Kidney (tissue), 14 donors: ENCODE results near the gene DNAJC15. TPM values are rescaled to one million over a fixed set of nuclear protein-coding genes. Genes with fewer than 3 reads are reported as not detected.

Experiments
- DNase-seq, 5 donors: peaks; one replicate each; pipeline ENCODE4 v3.0.0-alpha.2; 2013 to 2020
- FAIRE-seq: peaks from 2 replicates; lab custom pipeline; 2012; peaks lifted over from hg19 to GRCh38; lab: Jason Lieb, UNC
- H3K27ac ChIP-seq, 2 donors: one replicate each; pipeline ENCODE4 v1.7.0; 2013; ENCODE audit warnings: low read depth in 2 of 2, low read length in 2 of 2, inconsistent platforms in 1 of 2
- H3K27me3 ChIP-seq: one replicate; pipeline ENCODE4 v1.7.1; 2013; ENCODE audit warnings: low read length, inconsistent platforms; ENCODE audit not compliant: control insufficient read depth, insufficient read depth
- H3K36me3 ChIP-seq, 3 donors: one replicate each; pipeline versions ENCODE4 v1.7.0 to v1.7.1; 2013; ENCODE audit warnings: low read length in 3 of 3, control low read depth in 1 of 3, inconsistent platforms in 1 of 3; ENCODE audit not compliant: insufficient read depth in 3 of 3, control insufficient read depth in 2 of 3
- H3K4me1 ChIP-seq, 3 donors: one replicate each; pipeline versions ENCODE4 v1.7.0 to v1.7.1; 2013; ENCODE audit warnings: low read length in 3 of 3, inconsistent platforms in 1 of 3, low read depth in 1 of 3; ENCODE audit not compliant: control insufficient read depth in 2 of 3, insufficient read depth in 2 of 3
- H3K4me3 ChIP-seq, 3 donors: one replicate each; pipeline versions ENCODE4 v1.7.0 to v1.8.1; 2013; ENCODE audit warnings: low read length in 3 of 3, control low read depth in 1 of 3, inconsistent platforms in 1 of 3
- H3K9ac ChIP-seq, 3 donors: one replicate each; pipeline versions ENCODE4 v1.7.0 to v1.7.1; 2013; ENCODE audit warnings: low read length in 3 of 3, control low read depth in 1 of 3, inconsistent platforms in 1 of 3
- H3K9me3 ChIP-seq, 3 donors: one replicate each; pipeline versions ENCODE4 v1.7.0 to v1.7.1; 2013; ENCODE audit warnings: low read length in 3 of 3, control low read depth in 1 of 3, inconsistent platforms in 1 of 3; ENCODE audit not compliant: control insufficient read depth in 2 of 3, insufficient read depth in 1 of 3
- CTCF ChIP-seq: IDR thresholded peaks from 3 replicates; pipeline ENCODE4 v1.5.1; 2012; ENCODE audit warnings: mild to moderate bottlenecking, moderate library complexity, borderline replicate concordance; ENCODE audit not compliant: insufficient read depth; ENCODE audit errors: extremely low read depth
- intact Hi-C: fragments of 100-400 bp; cut with DNase I; formaldehyde crosslinking; loops from one replicate; pipeline ENCODE4 v1.11.1; 2022
- polyA plus RNA-seq: library from polyadenylated mRNA; stranded (reverse); fragments of 350-450 nt; fragmentation: Illumina TruSeq; extraction: RNeasy Lipid Tissue Mini Kit (QIAGEN cat#74804); gene quantifications from one replicate; pipeline ENCODE4 v1.2.3, GENCODE V29; 2014; ENCODE audit warnings: low read depth, low replicate concordance; ENCODE audit not compliant: insufficient read depth
- total RNA-seq: library from RNA; stranded (reverse); fragmentation: NEBNext Ultra II Directional; extraction: Animal tissue kit (Norgen Biotek cat#: 25700); gene quantifications from one replicate; pipeline ENCODE4 v1.2.1, GENCODE V29; 2021
- donor health status: control.
- donor health status: control.
- donor health status: control.
- donor health status: control.
- donor health status: control.
- donor health status: DM: yes; HTN: yes; CAD: no.
- donor health status: Normal renal cell carcinoma (clear cell type).

DNAJC15 gene
- total and polyA plus RNA-seq, 2 donors from 2014 or later = 18.8 to 31.0 TPM

- DNase-seq (no peak), FAIRE-seq (no peak)
- Histone ChIP-seq H3K9ac (no peak overlapping the region), H3K27ac (no peak overlapping the region), H3K36me3 (no peaks in the 10 kb centered on the region), H3K9me3 (no peaks in the 10 kb centered on the region), H3K4me1 (no peaks in the 10 kb centered on the region), H3K27me3 (no peaks in the 10 kb centered on the region), H3K4me3 (no peak overlapping the region)
- TF ChIP-seq CTCF = no peak
- intact Hi-C loops = no loop called here
Measured at GRCh38 chr13:43145534-43146196, 122.3 kb downstream of the DNAJC15 start.

- intact Hi-C loops = no loop called here
- Histone ChIP-seq H3K4me1 (no peaks in the 10 kb centered on the region), H3K27ac (no peak overlapping the region), H3K9me3 (no peaks in the 10 kb centered on the region), H3K9ac (no peak overlapping the region), H3K4me3 (no peak overlapping the region), H3K27me3 (no peaks in the 10 kb centered on the region), H3K36me3 (no peaks in the 10 kb centered on the region)
- no peak for DNase-seq
- no peak for FAIRE-seq
- TF ChIP-seq CTCF = no peak
Measured at GRCh38 chr13:43146400-43146799, 123.0 kb downstream of the DNAJC15 start.

- Histone ChIP-seq H3K4me1 (no peaks in the 10 kb centered on the region), H3K9ac (no peak overlapping the region), H3K27ac (no peak overlapping the region), H3K4me3 (no peak overlapping the region), H3K27me3 (no peaks in the 10 kb centered on the region), H3K9me3 (no peaks in the 10 kb centered on the region), H3K36me3 (no peaks in the 10 kb centered on the region)
- TF ChIP-seq CTCF = no peak
- no peak for DNase-seq
- intact Hi-C loops = no loop called here
- FAIRE-seq = no peak
Measured at GRCh38 chr13:43150369-43151207, 127.2 kb downstream of the DNAJC15 start.
